HG03469 (cell line): ENCODE results near the gene SLC22A1.

Experiments
- ATAC-seq: cut with Tn5 transposase; IDR thresholded peaks from one replicate; pipeline ENCODE4 v1.9.1; 2021; ENCODE audit warnings: mild to moderate bottlenecking, moderate library complexity, moderate number of reproducible peaks; ENCODE audit not compliant: unreplicated experiment

The SLC22A1 gene

DNA sequence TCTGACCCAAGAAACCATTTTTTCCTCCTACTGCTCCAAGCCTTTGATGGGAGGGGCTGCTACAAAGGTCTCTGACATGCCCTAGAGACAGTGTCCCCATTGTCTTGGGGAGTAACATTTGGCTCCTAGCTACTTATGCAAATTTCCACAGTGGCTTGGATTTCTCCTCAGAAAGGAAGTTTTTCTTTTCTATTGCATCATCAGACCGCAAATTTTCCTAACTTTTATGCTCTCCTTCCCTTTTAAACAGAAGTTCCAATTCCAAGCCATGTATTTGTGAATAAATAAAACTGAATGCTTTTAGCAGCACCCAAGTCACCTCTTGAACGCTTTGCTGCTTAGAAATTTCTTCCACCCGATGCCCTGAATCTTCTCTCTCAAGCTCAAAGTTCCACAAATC is 86.0 kb downstream of the SLC22A1 start:
- no peak for ATAC-seq
